ENCODE data around the gene RNF217. TPM values are rescaled to one million over a fixed set of nuclear protein-coding genes. Genes with fewer than 3 reads are reported as not detected.

Gene RNF217
- total and polyA plus RNA-seq, 2 of the 8 experiments (the other 6 are each of a cell fraction or from before 2014, with no cell fraction given): 2.0 to 8.9 TPM

DNA sequence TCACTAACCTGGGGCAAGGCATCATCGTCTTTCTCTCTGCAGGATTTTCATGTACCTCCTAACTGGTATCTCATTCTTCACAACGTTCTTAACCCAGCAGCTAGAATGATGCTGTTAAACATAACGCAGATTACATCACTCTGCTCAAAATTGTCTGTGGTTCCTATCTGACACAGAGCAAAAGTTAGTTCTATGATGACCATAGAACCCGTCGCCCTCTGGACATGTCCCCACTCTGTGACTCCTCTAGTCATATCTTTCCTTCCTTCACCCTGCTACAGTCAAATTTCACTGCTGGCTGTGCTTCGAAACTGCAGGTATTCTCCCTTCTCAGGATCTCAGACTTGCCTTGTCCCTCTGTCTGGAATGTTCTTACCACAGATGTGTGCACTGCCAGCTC is 103.9 kb downstream of the RNF217 start:
- CTCF ChIA-PET (ENCODE audit: partially characterized antibody): interaction anchor here (0.8 to 2.6 kb wide), 5 partner anchors 8 to 78 kb away, joined by 3 to 10 read pairs (median 4); no protein-coding TSS in a partner anchor
- 89% methylated on average over 6 of the region's 6 CpGs; no CpG with 5 or more reads in 1 of the 2 experiments for WGBS, 2 experiments (ENCODE audit: extremely low coverage in 1 of 2, insufficient coverage in 1 of 2, insufficient read length in 1 of 2, insufficient replicate concordance in 2 of 2, low coverage in 1 of 2, low lambda C conversion rate in 2 of 2, missing lambda C conversion rate in 1 of 2)
- no peak for TF ChIP-seq NANOG (IDR thresholded peaks at IDR 0.05; ENCODE audit: insufficient read depth, low read depth, low read length, poor library complexity, severe bottlenecking)
- no peak for TF ChIP-seq CTBP2 (IDR thresholded peaks at IDR 0.05; ENCODE audit: borderline replicate concordance, insufficient read depth, insufficient read length, low read length)
- TF ChIP-seq, protein P1, sequence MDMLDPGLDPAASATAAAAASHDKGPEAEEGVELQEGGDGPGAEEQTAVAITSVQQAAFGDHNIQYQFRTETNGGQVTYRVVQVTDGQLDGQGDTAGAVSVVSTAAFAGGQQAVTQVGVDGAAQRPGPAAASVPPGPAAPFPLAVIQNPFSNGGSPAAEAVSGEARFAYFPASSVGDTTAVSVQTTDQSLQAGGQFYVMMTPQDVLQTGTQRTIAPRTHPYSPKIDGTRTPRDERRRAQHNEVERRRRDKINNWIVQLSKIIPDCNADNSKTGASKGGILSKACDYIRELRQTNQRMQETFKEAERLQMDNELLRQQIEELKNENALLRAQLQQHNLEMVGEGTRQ (IDR thresholded peaks at IDR 0.05; ENCODE audit: low read length): no peak
- TF ChIP-seq NRF1 (IDR thresholded peaks at IDR 0.05; ENCODE audit: low read depth, low read length): no peak
- TF ChIP-seq CHD1 (IDR thresholded peaks at IDR 0.05; ENCODE audit: low read depth, low read length): no peak
- no peak for TF ChIP-seq RAD21 (IDR thresholded peaks at IDR 0.05 in 1 of 2, conservative IDR thresholded peaks at IDR 0.05 in 1 of 2; ENCODE audit: low read depth in 2 of 2, low read length in 2 of 2)
- TF ChIP-seq TAF7 (optimal IDR thresholded peaks at IDR 0.05; ENCODE audit: borderline replicate concordance, low read depth, low read length): no peak
- no peak for TF ChIP-seq HDAC2 (IDR thresholded peaks at IDR 0.05; ENCODE audit: borderline replicate concordance in 1 of 2, low read depth in 2 of 2, low read length in 2 of 2)
- TF ChIP-seq, protein P2, sequence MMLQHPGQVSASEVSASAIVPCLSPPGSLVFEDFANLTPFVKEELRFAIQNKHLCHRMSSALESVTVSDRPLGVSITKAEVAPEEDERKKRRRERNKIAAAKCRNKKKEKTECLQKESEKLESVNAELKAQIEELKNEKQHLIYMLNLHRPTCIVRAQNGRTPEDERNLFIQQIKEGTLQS (IDR thresholded peaks at IDR 0.05; ENCODE audit: insufficient read depth, low read depth, low read length): no peak
- no peak for TF ChIP-seq POLR2AphosphoS5 (IDR thresholded peaks at IDR 0.05; ENCODE audit: low read depth, low read length)
- no peak for TF ChIP-seq KDM5A (IDR thresholded peaks at IDR 0.05; ENCODE audit: low read length)
- no peak for TF ChIP-seq POLR2A (IDR thresholded peaks at IDR 0.05; ENCODE audit: control extremely low read depth in 1 of 2, low read depth in 2 of 2, low read length in 2 of 2)

More for the DNA sequence above, 103.9 kb downstream of the RNF217 start:
- no peak overlapping the region for H3K23ac ChIP-seq (ENCODE audit: insufficient read length)
- H3K23me2 ChIP-seq (ENCODE audit: low read depth, low read length): no peaks in the 10 kb centered on the region
- no peak overlapping the region for H4K5ac ChIP-seq (ENCODE audit: insufficient read length, low read depth, low read length)
- H3K9me3 ChIP-seq (ENCODE audit: insufficient read depth in 2 of 2, low read depth in 1 of 2, low read length in 1 of 2): no peaks in the 10 kb centered on the region
- no peak overlapping the region for H3K4me3 ChIP-seq (ENCODE audit: extremely low read depth in 1 of 4, insufficient read depth in 2 of 4, low read depth in 3 of 4, low read length in 4 of 4)
- no peak overlapping the region for H3K18ac ChIP-seq (ENCODE audit: extremely low read depth, low read length)
- no peak overlapping the region for H2BK12ac ChIP-seq (ENCODE audit: low read depth, low read length)
- H3K27ac ChIP-seq (ENCODE audit: low read depth, low read length): no peak overlapping the region
- no peak overlapping the region for H2BK15ac ChIP-seq (ENCODE audit: low read length)
- no peaks in the 10 kb centered on the region for H3K79me1 ChIP-seq (ENCODE audit: low read depth, low read length)
- H3K4ac ChIP-seq (replicated peaks; ENCODE audit: insufficient read length, low read depth, low read length): no peak overlapping the region
- H2BK5ac ChIP-seq (ENCODE audit: low read depth, low read length): no peak overlapping the region
- no peaks in the 10 kb centered on the region for H4K20me1 ChIP-seq (replicated peaks in 1 of 2; ENCODE audit: control insufficient read depth in 1 of 2, insufficient read depth in 2 of 2, low read length in 2 of 2)
- POLR2A ChIA-PET (ENCODE audit: partially characterized antibody): no interaction called here
- H3K36me3 ChIP-seq (ENCODE audit: control insufficient read depth in 2 of 4, insufficient read depth in 4 of 4, low read length in 3 of 4): no peaks in the 10 kb centered on the region
- no peaks in the 10 kb centered on the region for H3K27me3 ChIP-seq (replicated peaks in 1 of 4; ENCODE audit: control insufficient read depth in 3 of 4, extremely low read depth in 1 of 4, insufficient read depth in 3 of 4, low read length in 3 of 4)
- FAIRE-seq (no peak), DNase-seq (ENCODE audit: low read depth in 1 of 2, low spot score in 2 of 2) (no peak)
- no peak overlapping the region for H3K56ac ChIP-seq (replicated peaks; ENCODE audit: insufficient read length, low read depth, low read length)
- no peak overlapping the region for H4K8ac ChIP-seq (ENCODE audit: extremely low read depth, insufficient read depth, low read length)
- no peak overlapping the region for H3K14ac ChIP-seq (ENCODE audit: insufficient read length)
- no peak overlapping the region for H2AFZ ChIP-seq (ENCODE audit: low read length)
- no peak overlapping the region for H2BK120ac ChIP-seq (replicated peaks; ENCODE audit: low read depth, low read length)
- no peak overlapping the region for H2BK20ac ChIP-seq (ENCODE audit: low read length)
- H3K4me1 ChIP-seq (replicated peaks in 1 of 4; ENCODE audit: control insufficient read depth in 3 of 4, insufficient read depth in 4 of 4, low read length in 3 of 4): no peaks in the 10 kb centered on the region
- no peak overlapping the region for H3K4me2 ChIP-seq (ENCODE audit: insufficient read depth in 1 of 2, low read depth in 2 of 2, low read length in 2 of 2)
- no peak overlapping the region for H2AK5ac ChIP-seq (ENCODE audit: low read depth, low read length)
- no peak overlapping the region for H3K9ac ChIP-seq (replicated peaks in 1 of 4; ENCODE audit: extremely low read depth in 1 of 4, low read depth in 3 of 4, low read length in 3 of 4)
- H3K79me2 ChIP-seq (ENCODE audit: control insufficient read depth in 1 of 2, insufficient read depth in 2 of 2, low read length in 2 of 2): no peaks in the 10 kb centered on the region
- H4K91ac ChIP-seq (replicated peaks; ENCODE audit: insufficient read length, low read length): no peak overlapping the region

All from H1 (cell line).